Measurements from ENCODE around the gene KCNQ1OT1. TPM values are rescaled to one million over a fixed set of nuclear protein-coding genes. Genes with fewer than 3 reads are reported as not detected.

The KCNQ1OT1 gene
- total and polyA plus RNA-seq, 2 of the 4 experiments (the other 2 are of a cell fraction): 0.14 to 2.0 TPM

DNA sequence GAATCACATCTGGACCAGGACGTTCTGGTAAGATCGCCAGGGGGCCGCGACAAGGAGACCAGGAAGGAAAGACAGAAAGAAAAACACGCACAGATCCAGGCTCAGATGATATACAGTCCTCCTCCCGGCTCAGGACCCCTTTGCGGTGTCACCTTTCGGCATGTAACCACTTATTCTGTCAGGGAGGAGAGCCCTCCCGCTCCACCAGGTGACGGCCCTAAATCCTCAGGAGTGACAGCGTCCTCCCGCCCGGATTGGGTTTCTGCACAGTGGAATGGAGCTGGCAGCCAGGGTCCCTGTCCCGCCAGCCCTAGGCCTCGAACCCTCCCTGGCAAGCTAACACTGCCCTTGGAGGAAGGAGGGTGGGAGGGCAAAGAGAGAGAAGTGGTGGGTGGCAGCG is 24.3 kb upstream of the KCNQ1OT1 start:
- H3K9me3 ChIP-seq (ENCODE audit: control insufficient read depth, insufficient read depth, low read length): peaks cover 9% of the 10 kb centered on the region
- H3K4ac ChIP-seq (ENCODE audit: low read depth, low read length): no peak overlapping the region
- POLR2A ChIA-PET (ENCODE audit: unreplicated experiment): no interaction called here
- 72% methylated on average over 5 of the region's 16 CpGs; no CpG with 5 or more reads in 1 of the 2 experiments for WGBS, 2 experiments (ENCODE audit: extremely low coverage in 2 of 2, insufficient read length in 1 of 2)
- H3K9me1 ChIP-seq (ENCODE audit: insufficient read depth, low read length): no peaks in the 10 kb centered on the region
- no peak overlapping the region for H2AFZ ChIP-seq (replicated peaks; ENCODE audit: low read length, poor library complexity)
- H3K9ac ChIP-seq (ENCODE audit: low read depth, low read length): no peak overlapping the region
- no peaks in the 10 kb centered on the region for H3K36me3 ChIP-seq (ENCODE audit: control insufficient read depth, insufficient read depth, low read length)
- no peak overlapping the region for H2BK15ac ChIP-seq (ENCODE audit: low read depth, low read length)
- no peak overlapping the region for H3K4me3 ChIP-seq (ENCODE audit: insufficient read depth, low read depth, low read length)
- H2BK5ac ChIP-seq (ENCODE audit: low read depth, low read length, poor library complexity, severe bottlenecking): no peak overlapping the region
- H3K4me1 ChIP-seq (ENCODE audit: control insufficient read depth, insufficient read depth, low read length): peaks cover 3% of the 10 kb centered on the region; the same call in 1 of the 2 replicates
- no peak overlapping the region for H4K8ac ChIP-seq (ENCODE audit: low read depth in 2 of 2, low read length in 2 of 2)
- H3K18ac ChIP-seq (ENCODE audit: low read depth, low read length): no peak overlapping the region
- dilution Hi-C loops (cut with HindIII; ENCODE audit: low sequenced_read_pairs, unreplicated experiment) (no loop called here), intact Hi-C loops (cut with micrococcal nuclease) (no loop called here), in situ Hi-C loops (cut with MboI; ENCODE audit: low sequenced_read_pairs) (no loop called here)
- DNase-seq (no peak), ATAC-seq (ENCODE audit: low read depth) (no peak)
- CTCF ChIA-PET: no interaction called here
- no peak overlapping the region for H2AK5ac ChIP-seq (ENCODE audit: low read depth, low read length)
- H3K23ac ChIP-seq (ENCODE audit: low read depth, low read length): no peak overlapping the region
- no peak overlapping the region for H4K5ac ChIP-seq (ENCODE audit: low read depth, low read length)
- H2BK120ac ChIP-seq (ENCODE audit: low read depth, low read length): no peak overlapping the region
- H4K20me1 ChIP-seq (ENCODE audit: insufficient read depth, low read length): no peaks in the 10 kb centered on the region
- peaks cover 57% of the 10 kb centered on the region for H3K27me3 ChIP-seq (ENCODE audit: control insufficient read depth, insufficient read depth, low read length)
- H4K91ac ChIP-seq (ENCODE audit: insufficient read depth, low read depth, low read length): no peak overlapping the region
- no peak overlapping the region for H2AK9ac ChIP-seq (replicated peaks; ENCODE audit: low read depth, low read length, poor library complexity)
- BruUV-seq (replicated peaks): no TSS peak
- no peak overlapping the region for H2BK20ac ChIP-seq (ENCODE audit: low read depth, low read length)
- H3K14ac ChIP-seq (replicated peaks; ENCODE audit: low read depth, low read length): no peak overlapping the region
- no peaks in the 10 kb centered on the region for H3K79me1 ChIP-seq (ENCODE audit: low read depth in 1 of 2, low read length in 2 of 2)
- H3K27ac ChIP-seq (ENCODE audit: insufficient read depth, low read length): no peak overlapping the region
- no peak for TF ChIP-seq MAZ (IDR thresholded peaks at IDR 0.05; ENCODE audit: borderline replicate concordance, low read depth, low read length)
- TF ChIP-seq NFE2L2 (IDR thresholded peaks at IDR 0.05; ENCODE audit: low read depth, low read length): no peak
- no peak for TF ChIP-seq POLR2A (IDR thresholded peaks at IDR 0.05; ENCODE audit: low read depth, low read length)
- no peak for TF ChIP-seq BHLHE40 (IDR thresholded peaks at IDR 0.05; ENCODE audit: low read depth, low read length)
- no peak for TF ChIP-seq RCOR1 (IDR thresholded peaks at IDR 0.05; ENCODE audit: insufficient replicate concordance, low read length)
- no peak for TF ChIP-seq CEBPB (IDR thresholded peaks at IDR 0.05; ENCODE audit: low read depth, low read length)
- no peak for TF ChIP-seq RAD21 (IDR thresholded peaks at IDR 0.05; ENCODE audit: low read length)
- H3K56ac ChIP-seq (ENCODE audit: extremely low read depth, insufficient read depth, low read length): no peak overlapping the region
- no peak overlapping the region for H3K4me2 ChIP-seq (ENCODE audit: low read depth, low read length)
